OCI-LY1 (cell line): ENCODE measurements around the gene NRTN.

Experiments
- EZH2 ChIP-seq: fragments of 200-600 bp; sonication (generic), shearing (Covaris generic); IDR thresholded peaks from 2 replicates; pipeline ENCODE4 v1.8.0; 2017; ENCODE audit warnings: borderline replicate concordance, mixed run types, mild to moderate bottlenecking, antibody characterized with exemption, low read length, moderate library complexity, mixed read lengths
- TF ChIP-seq, protein P1 (sequence below): fragments of 200-600 bp; sonication (generic), shearing (Covaris generic); IDR thresholded peaks from 2 replicates; pipeline ENCODE4 v1.5.1; 2017; ENCODE audit warnings: mild to moderate bottlenecking, antibody characterized with exemption, low read length, moderate library complexity, mixed read lengths

DNA sequence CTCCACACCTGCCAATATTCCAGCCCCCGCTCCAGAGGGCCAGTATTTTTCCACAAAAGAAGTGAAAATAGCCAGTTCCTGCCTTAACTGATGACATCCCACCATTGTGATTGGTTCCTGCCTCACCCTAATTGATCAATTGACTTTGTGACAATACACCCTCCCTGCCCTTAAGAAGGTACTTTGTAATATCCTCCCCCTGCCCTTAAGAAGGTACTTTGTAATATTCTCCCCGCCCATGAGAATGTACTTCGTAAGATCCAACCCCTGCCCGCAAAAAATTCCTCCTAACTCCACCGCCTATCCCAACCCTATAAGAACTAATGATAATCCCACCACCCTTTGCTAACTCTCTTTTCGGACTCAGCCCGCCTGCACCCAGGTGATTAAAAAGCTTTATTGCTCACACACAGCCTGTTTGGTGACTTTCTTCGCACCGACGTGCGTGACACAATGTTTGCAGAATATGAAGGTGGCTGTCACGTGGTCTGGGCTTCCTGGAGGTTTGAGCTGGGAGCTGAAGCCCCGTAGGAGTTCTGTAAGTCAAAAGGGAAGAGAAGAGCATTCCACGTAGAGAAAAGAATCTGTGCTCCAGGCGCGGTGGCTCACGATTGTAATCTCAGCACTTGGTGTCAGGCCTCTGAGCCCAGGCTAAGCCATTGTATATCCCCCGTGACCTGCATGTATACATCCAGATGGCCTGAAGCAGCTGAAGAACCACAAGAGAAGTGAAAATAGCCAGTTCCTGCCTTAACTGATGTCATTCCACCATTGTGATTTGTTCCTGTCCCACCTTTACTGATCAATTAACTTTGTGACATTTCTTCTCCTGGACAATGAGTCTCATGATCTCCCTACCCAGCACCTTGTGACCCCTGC is 52.6 kb downstream of the NRTN start:
- TF ChIP-seq, protein P1, sequence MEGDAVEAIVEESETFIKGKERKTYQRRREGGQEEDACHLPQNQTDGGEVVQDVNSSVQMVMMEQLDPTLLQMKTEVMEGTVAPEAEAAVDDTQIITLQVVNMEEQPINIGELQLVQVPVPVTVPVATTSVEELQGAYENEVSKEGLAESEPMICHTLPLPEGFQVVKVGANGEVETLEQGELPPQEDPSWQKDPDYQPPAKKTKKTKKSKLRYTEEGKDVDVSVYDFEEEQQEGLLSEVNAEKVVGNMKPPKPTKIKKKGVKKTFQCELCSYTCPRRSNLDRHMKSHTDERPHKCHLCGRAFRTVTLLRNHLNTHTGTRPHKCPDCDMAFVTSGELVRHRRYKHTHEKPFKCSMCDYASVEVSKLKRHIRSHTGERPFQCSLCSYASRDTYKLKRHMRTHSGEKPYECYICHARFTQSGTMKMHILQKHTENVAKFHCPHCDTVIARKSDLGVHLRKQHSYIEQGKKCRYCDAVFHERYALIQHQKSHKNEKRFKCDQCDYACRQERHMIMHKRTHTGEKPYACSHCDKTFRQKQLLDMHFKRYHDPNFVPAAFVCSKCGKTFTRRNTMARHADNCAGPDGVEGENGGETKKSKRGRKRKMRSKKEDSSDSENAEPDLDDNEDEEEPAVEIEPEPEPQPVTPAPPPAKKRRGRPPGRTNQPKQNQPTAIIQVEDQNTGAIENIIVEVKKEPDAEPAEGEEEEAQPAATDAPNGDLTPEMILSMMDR, result no peak
- no peak for TF ChIP-seq EZH2
